Hematopoietic multipotent progenitor cell treated with erythropoietin and hydrocortisone succinate and interleukin-3 and kit ligand, for 6 days (in vitro differentiated cells): ENCODE results near the gene MSANTD3.
"Not testable (repeated sequence)": the region's sequence is repeated elsewhere in the genome, so short reads cannot be mapped to it uniquely, and the experiment has no call there.

Experiments used
- DNase-seq: peaks from one replicate; pipeline ENCODE4 v3.0.0-alpha.2; 2015

The MSANTD3 gene

DNA sequence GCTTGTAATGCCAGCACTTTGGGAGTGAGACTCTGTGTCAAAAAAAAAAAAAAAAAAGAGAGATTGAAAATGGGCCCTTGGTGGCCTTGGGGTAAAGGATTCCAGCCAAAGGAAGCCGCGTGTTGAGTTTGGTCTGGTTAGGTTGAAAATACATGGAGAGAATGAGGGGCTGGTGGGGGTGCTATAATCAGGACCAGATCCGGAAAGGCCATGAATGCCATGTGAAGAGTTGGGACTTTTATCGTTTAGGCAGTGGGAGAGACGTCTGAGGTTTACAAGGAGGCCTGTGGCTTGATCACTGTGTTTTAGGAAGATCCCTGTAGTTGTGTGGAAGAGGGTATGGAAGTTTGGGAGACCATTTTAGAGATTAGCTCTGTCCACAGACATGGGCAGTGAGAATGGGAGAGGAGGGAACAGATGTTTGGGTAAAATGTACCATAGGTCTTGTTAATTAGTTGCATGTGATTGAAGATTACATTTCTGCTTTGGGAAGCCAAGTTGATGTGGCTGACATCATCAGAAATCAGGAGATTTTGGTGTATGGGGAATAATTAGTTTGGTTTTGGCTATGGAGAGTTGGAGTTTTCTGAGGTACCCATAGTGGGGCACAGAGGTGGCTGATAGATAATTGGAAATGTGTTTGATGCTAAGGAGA lies 3.5 kb downstream of the MSANTD3 start:
- no peak for DNase-seq

GRCh38 chr9:100431886-100432285 lies 4.9 kb downstream of the MSANTD3 start:
- no peak for DNase-seq

GRCh38 chr9:100432736-100433135 lies 5.8 kb downstream of the MSANTD3 start:
- no peak for DNase-seq

GRCh38 chr9:100436571-100436970 lies 9.6 kb downstream of the MSANTD3 start:
- no peak for DNase-seq

- DNase-seq: peak; percentile 86
Observed at GRCh38 chr9:100437860-100438805, 11.2 kb downstream of the MSANTD3 start.

- DNase-seq: no peak
Observed at GRCh38 chr9:100440071-100440470, 13.1 kb downstream of the MSANTD3 start.

- not testable (repeated sequence) for DNase-seq
Observed at GRCh38 chr9:100440487-100440886, 13.5 kb downstream of the MSANTD3 start.

DNA sequence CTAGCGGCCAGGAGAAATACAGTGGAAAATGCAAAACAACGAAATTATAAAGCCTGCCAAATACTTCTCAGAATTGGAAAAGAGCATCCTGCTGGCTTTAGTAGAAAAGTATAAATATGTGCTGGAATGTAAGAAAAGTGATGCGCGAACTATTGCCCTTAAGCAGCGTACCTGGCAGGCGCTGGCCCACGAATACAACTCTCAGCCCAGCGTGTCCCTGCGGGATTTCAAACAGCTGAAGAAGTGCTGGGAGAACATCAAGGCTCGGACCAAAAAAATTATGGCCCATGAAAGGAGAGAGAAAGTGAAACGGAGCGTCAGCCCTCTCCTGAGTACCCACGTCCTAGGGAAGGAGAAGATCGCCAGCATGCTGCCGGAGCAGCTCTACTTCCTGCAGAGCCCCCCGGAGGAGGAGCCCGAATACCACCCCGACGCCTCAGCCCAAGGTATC lies 15.0 kb downstream of the MSANTD3 start:
- DNase-seq: no peak

- no peak for DNase-seq
Observed at GRCh38 chr9:100443781-100444768, 17.1 kb downstream of the MSANTD3 start.

DNA sequence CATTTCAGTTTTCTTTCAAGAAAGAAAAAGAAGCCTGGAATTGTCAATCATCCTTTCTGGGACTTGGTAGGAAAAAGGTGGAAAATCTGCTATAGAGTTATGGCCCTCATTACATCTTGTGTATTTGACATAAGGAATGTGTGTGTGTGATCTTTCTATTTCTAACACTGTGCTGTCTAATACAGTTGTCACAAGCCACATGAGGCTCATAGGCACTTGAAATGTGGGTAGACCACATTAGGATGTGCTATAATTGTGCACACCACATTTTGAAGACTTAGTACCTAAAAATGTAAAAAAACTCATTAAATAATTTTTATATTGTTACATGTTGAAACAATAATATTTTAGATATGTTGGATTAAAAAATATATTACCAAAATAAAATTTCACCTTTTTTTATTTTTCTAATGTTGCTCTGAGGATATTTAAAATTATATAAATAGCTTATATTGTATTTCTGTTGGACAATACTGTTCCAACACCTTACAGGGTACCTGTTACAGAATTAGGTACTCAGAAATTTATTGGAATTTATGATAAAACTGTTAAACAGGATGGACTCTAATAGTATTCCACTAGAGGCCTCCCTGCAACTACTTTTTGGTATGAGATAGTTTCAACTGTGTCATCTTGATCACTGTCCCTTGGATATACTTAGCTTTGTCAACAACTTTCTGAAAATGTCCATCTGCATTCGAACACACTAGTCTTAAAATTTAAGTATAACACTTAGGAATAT lies 18.4 kb downstream of the MSANTD3 start:
- DNase-seq: no peak

DNA sequence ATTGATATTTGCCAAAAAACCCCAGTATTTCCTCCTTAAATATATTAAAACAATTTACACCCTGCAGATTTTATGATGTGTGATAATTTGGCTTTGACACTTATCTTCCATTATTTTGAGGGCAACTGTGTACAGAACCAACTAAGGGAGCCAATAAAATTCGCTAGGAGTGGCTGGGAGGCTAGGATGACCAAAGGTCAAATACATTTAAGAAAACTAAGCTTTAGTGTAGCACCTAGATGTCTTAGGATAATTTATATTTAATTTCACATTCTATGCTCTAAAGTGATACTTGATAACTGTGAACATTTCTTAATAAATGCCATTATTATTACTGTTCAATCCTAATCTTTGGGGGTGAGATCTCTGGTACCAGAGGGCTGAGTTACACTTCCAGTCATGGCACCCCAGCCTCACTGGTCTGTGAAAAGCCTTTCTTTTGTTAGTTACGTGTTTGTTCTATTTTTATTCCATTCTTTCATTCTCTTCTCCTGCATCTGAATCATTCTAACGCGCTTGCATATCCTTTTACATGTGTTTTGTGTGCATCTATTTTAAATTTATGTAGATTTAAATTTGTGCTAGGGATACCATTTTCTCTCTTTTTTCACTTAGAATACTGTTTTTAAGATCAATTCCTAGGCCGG lies 19.1 kb downstream of the MSANTD3 start:
- DNase-seq: no peak

DNA sequence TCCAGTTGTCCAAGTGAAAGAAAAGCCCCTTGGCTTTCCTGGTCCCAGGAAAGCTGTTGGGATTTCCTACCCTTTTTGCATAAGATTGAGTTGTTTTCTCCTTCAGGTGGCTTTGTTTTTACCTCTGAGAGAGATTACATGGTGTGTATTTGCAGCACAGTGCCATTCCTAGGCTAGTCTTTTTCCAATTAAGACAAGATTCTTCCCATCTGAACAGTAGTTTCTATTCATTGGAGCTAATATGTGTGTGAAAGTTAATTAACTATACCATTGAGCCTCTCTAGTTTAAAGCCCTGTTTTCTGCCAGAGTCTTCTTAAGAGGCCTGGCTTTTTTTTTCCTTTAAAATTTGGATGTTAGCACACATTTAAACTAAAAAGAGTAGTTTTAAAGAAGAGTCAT lies 20.1 kb downstream of the MSANTD3 start:
- no peak for DNase-seq

DNA sequence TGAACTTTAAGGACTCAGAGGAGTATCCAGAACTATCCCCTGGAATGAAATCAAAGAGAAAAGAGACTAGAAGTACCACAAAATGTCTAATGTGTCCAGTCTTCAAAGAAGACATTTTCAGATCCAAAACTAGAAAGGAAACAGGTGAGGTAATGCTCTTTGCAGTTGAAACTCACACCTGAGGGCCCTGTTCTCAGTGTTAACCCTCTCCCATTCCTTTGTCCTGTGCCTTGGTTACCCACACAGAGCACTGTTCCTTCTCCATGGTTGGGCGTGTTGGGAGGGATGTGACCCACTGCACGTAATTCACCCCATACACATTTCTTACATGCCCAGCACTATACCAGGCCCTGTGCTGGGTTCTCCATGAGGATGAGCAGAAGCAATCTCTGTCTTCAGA lies 21.3 kb downstream of the MSANTD3 start:
- no peak for DNase-seq

GRCh38 chr9:100449420-100449819 lies 22.5 kb downstream of the MSANTD3 start:
- DNase-seq: no peak

DNA sequence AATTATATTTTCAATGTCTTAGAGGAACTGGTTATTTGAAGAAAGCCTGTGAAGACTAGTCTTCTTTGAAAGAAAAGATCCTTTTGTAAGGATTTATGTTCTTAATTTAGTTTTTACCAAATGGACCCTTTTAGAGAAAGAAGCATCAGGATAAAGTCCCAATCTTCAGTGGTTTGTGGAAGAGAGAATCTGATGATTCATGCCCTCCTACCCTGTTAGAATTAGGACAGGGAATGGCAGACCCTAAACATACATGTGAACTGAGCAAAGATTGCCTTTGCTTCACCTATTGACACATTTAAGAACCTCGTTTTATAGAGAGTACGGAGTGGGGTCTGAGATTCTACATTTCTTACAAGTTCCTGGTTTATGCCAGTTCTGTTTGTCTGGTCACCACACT lies 26.0 kb downstream of the MSANTD3 start:
- DNase-seq: no peak

- no peak for DNase-seq
Observed at GRCh38 chr9:100455470-100455869, 28.5 kb downstream of the MSANTD3 start.

GRCh38 chr9:100457517-100457916 lies 30.6 kb downstream of the MSANTD3 start:
- no peak for DNase-seq

- no peak for DNase-seq
Observed at GRCh38 chr9:100459963-100460362, 33.0 kb downstream of the MSANTD3 start.

- no peak for DNase-seq
Observed at GRCh38 chr9:100465274-100465673, 38.3 kb downstream of the MSANTD3 start.

- DNase-seq: no peak
Observed at GRCh38 chr9:100465761-100466160, 38.8 kb downstream of the MSANTD3 start.

GRCh38 chr9:100466171-100466828 lies 39.4 kb downstream of the MSANTD3 start:
- no peak for DNase-seq
